ENCODE results near the gene SFSWAP.
A peak's percentile ranks its signal among the peaks of the same experiment; 100 is the strongest.
"Not testable (repeated sequence)": the region's sequence is repeated elsewhere in the genome, so short reads cannot be mapped to it uniquely, and the experiment has no call there.

Gene SFSWAP

DNA sequence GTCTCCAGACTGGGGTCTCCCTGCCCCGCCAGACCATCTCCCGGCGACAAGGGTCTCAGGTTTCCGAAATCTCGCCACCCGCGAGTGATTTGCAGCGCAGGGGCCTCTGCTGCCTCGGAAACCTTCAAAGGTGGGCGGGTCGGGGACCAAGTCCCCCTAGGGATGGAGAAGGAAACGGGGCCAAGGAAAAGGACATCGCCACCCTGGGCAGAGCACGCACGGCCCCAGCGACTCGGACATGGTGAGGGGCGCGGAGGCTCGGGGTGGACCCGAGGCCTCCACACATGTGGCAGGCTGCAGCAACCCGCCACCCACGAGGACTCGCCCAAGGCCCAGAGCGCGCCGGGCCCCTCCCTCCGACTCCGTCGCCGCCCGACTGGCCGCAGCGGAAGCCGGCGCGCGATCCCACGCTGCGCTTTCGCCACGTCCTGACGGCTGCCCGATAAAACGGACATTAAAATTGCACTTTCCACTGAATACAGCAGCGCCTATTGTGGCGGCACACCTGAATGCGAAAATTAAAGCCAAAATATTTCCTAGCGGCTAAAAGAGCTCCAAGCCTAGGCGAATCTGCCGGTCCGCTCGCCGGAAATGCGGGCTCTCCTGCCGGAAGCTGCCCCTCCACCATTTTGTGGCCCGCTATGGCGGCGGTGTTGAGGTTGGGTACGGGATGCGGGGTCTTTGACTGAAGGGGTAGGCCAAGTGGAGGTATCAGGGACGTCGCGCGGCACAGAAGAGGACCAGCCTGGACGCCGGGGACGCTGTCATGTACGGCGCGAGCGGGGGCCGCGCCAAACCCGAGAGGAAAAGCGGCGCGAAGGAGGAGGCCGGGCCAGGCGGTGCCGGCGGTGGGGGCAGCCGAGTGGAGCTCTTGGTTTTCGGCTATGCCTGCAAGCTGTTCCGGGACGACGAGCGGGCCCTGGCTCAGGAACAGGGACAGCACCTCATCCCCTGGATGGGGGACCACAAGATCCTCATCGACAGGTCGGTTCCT is at the start of gene SFSWAP:
Gene SFSWAP, plus strand, starts transcription at position 627 of the 994 bp plus-strand sequence. Its CDS starts 140 bp downstream, at position 767.
- CTCF ChIA-PET = interaction anchor here (0.9 kb wide), 1 partner anchor 9 kb away, joined by 4 read pairs; no protein-coding TSS in a partner anchor
- TF ChIP-seq, protein P1, sequence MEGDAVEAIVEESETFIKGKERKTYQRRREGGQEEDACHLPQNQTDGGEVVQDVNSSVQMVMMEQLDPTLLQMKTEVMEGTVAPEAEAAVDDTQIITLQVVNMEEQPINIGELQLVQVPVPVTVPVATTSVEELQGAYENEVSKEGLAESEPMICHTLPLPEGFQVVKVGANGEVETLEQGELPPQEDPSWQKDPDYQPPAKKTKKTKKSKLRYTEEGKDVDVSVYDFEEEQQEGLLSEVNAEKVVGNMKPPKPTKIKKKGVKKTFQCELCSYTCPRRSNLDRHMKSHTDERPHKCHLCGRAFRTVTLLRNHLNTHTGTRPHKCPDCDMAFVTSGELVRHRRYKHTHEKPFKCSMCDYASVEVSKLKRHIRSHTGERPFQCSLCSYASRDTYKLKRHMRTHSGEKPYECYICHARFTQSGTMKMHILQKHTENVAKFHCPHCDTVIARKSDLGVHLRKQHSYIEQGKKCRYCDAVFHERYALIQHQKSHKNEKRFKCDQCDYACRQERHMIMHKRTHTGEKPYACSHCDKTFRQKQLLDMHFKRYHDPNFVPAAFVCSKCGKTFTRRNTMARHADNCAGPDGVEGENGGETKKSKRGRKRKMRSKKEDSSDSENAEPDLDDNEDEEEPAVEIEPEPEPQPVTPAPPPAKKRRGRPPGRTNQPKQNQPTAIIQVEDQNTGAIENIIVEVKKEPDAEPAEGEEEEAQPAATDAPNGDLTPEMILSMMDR (conservative IDR thresholded peaks at IDR 0.05; ENCODE audit: low read depth) = no peak
- POLR2A ChIA-PET (ENCODE audit: low non-redundant PET) = interaction anchor here (0.8 kb wide), 1 partner anchor 20 kb away, joined by 3 read pairs; no protein-coding TSS in a partner anchor
- DNase-seq (ENCODE audit: low spot score) = peak; percentile 70
- H3K27ac ChIP-seq = peak within 1 kb of the TSS; percentile 89

DNA sequence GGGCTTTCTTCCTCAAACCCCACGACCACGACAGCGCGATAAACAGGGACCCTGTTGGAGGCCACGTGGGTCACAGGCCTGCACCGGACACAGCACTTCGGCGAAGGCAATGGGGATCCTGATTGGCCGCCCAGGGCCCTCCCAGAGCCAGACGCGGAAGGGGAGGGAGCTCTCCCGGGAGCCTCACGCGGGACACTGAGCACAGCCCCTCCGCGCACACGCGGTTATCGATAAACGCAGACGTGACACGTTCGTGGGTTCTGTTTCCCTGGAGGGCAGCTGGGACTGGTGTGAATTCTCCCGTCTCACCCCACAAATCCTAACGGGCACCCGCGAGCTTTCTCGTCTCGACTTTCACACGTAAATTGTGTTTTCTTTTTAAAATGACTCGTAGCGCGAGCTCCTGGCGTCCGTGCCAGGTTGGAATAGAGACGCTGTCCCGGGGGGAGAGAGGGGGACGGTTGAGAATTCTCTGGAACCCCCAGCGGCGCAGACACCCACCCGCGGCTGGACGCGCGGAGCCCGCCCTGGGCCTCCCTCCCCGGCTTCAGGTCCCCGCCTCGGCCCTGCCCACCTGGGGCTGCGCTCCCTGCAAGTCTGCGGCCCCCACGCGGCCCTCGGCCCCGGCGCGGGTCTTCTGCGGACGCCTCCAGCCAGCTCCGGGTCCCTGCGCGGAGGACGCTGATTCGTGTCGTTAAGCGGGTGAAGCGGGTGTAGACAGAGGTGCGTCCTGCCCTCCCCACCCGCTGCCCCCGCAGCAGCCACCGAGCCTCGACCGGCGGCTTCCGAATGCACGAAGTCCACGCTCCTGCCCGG is 49.5 kb upstream of the SFSWAP start:
- H3K27ac ChIP-seq; POLR2A ChIA-PET (ENCODE audit: low non-redundant PET); DNase-seq (ENCODE audit: low spot score); CTCF ChIA-PET: not testable (repeated sequence)

DNA sequence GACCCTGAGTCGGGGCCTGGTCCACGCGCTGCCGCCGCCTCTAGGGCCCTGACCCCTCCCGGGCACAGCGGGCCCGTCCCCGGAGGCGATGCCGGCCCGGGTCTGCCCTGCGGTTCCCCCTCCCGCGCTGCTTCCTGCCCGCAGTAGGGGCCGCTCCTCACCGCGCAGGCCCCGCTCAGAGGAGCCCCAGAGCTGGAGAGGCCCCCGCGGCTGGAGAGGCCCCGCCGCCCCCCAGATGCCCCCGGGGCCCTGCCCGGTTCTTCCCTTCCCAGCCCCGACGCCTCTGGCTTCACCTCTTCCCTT is 49.0 kb upstream of the SFSWAP start:
- CTCF ChIA-PET; POLR2A ChIA-PET (ENCODE audit: low non-redundant PET); DNase-seq (ENCODE audit: low spot score); H3K27ac ChIP-seq: not testable (repeated sequence)

DNA sequence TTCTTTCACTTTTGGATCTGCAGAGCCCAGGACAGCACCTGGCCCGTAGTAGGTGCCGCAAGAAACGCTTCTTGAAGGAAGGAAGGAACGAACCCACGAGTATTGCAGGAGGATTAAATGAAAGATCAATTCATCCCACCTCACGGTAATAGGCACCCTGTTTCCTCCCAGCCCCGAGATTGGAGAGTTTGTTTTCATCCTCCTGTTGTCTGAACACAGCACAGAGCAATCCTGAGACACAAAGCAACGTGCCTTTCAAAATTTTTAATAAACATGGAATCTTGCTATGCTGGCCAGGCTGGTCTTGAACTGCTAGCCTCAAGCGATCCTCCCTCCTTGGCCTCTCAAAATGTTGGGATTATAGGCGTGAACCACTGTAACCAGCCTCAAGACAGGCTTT is 48.5 kb upstream of the SFSWAP start:
- POLR2A ChIA-PET (ENCODE audit: low non-redundant PET); DNase-seq (ENCODE audit: low spot score): not testable (repeated sequence)

DNA sequence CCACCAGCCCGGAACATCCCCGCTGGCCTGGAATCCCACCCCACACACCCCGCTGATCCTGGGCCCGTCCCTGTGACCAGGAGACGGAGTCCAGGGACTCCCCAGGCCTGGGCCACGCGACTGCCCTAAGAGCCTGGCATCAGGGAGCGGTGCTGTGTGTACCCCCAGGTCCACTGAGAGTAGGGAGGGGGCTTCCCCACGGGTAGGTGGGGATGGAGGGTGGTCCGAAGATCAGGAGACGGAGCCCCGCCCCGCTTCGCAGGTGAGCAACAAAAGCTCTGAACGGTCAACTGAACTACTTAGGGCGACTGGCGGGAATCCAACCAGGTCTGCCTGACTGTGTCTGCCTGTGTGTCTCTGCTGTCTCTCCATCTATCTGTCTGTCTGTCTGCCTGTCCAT is 45.2 kb upstream of the SFSWAP start:
- DNase-seq (ENCODE audit: low spot score); CTCF ChIA-PET; H3K27ac ChIP-seq; POLR2A ChIA-PET (ENCODE audit: low non-redundant PET): not testable (repeated sequence)

More for the DNA sequence above, 48.5 kb upstream of the SFSWAP start:
- H3K27ac ChIP-seq, CTCF ChIA-PET: not testable (repeated sequence)

DNA sequence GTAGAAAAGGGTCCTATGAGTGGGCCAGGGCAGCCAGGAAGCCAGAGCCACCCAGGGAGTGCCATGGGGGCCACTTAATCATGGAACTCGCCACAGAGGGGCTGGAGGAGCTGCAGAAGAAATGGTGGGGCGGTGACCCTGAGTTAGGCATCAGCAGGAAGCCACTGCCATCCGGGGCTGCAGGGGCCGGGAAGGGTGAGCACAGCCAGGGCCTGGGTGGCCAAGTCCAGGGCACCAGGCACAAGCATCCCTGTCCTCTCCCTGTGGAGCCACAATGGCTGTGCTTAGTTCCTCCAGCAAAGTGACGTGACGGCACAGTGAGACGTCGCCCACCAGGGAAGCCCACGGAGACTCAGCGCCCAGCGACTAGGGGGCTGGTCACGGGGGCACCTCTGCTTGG is 44.4 kb upstream of the SFSWAP start:
- DNase-seq (ENCODE audit: low spot score); CTCF ChIA-PET; POLR2A ChIA-PET (ENCODE audit: low non-redundant PET); H3K27ac ChIP-seq: not testable (repeated sequence)

DNA sequence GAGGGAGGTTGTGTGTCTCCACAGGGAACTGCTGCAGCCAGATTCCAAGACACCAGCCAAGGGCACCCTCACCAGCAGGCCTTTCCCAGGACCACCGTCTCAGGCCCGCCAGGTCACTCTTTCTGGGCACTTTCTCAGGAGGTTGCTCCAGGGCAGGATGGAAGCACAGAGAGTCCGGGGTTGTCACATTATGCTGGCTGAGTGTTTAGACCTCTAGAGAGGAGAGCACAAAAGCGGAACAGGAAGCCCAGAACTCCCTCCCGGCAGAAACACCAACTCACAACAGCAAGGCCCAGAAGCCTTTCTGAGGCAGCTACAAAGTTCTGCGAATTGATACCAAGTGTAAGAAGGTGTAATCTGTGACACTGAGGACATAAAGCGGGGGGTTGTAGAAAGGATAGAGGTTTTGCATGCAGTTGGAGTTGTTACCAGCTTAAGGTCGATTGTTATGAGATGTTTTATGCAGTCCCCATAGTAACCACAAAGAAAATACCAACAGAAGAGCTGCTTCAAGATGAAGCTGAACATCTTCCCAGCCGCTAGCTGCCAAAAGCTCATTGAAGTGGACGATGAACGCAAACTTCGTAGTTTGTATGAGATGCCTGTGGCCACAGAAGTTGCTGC is 43.8 kb upstream of the SFSWAP start:
- DNase-seq (ENCODE audit: low spot score); CTCF ChIA-PET; POLR2A ChIA-PET (ENCODE audit: low non-redundant PET); H3K27ac ChIP-seq: not testable (repeated sequence)

DNA sequence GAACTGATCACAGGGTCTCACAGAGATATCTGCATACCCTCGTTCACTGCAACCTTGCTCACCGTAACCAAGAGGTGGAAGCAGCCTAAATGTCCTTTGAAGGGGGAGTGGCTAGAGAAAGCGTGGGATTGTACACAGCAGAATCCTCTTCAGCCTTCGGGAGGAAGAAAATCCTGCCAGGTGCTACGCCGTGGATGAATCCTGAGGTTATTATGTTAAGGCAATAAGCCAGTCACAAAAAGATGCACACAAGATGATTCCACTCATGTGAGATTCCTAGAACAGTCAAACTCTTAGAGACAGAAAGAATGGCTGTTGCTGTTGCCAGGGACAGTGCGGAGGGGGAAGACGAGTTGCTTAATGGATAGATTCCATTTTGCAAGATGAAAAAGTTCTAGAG is 39.6 kb upstream of the SFSWAP start:
- CTCF ChIA-PET = no interaction called here
- DNase-seq (ENCODE audit: low spot score) = no peak
- TF ChIP-seq, protein P1 (conservative IDR thresholded peaks at IDR 0.05; ENCODE audit: low read depth) = no peak
- POLR2A ChIA-PET (ENCODE audit: low non-redundant PET) = no interaction called here
- H3K27ac ChIP-seq = no peak overlapping the region

DNA sequence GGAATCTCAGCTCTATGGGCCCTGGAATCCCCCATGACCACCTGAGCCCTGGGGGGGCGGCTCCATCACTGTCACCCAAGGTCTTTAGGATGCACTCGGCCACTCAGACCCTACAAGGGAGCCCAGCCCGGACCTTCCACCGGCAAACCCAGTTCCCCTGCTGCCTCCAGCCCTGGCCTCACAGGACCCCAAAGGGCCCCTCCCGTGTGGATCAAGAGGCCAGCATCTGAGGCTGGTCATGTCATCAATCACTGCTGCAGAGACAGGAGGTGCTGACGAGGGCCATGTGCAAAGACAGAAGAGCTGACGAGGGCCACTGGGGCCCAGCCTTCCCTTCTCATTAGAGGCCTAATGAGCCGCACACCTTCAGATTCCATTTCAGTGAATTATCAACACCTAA is 39.0 kb upstream of the SFSWAP start:
- ChIA-PET POLR2A (ENCODE audit: low non-redundant PET) (no interaction called here), CTCF (no interaction called here)
- no peak for DNase-seq (ENCODE audit: low spot score)
- TF ChIP-seq, protein P1 (conservative IDR thresholded peaks at IDR 0.05; ENCODE audit: low read depth) = no peak
- H3K27ac ChIP-seq = no peak overlapping the region
